K562 (cell line): ENCODE results near the gene KCNB1. TPM values are rescaled to one million over a fixed set of nuclear protein-coding genes. Genes with fewer than 3 reads are reported as not detected.

ENCODE experiments used
- ATAC-seq: fragments of 200-7000 bp; cut with Tn5 transposase; 3 replicates; pipeline ENCODE4 v1.9.1; 2020; ENCODE audit warnings: moderate library complexity
- BruUV-seq: library from RNA; stranded (reverse); fragments of 400-500 nt; replicated peaks from 2 replicates; lab custom pipeline; 2021; lab: Mats Ljungman, UMichigan
- CTCF ChIA-PET: fragments of 300-600 bp; formaldehyde crosslinking; extraction: SDS; loops from one replicate; lab custom pipeline; 2021; ENCODE audit warnings: low intra/inter-chr PET ratio; lab: Yijun Ruan, JAX
- POLR2A ChIA-PET: fragments of 300-600, 350-650 bp; sonication (Branson Sonifier 250); formaldehyde crosslinking; extraction: SDS; loops from one replicate; lab custom pipeline; 2021; ENCODE audit warnings: antibody characterized with exemption, inconsistent platforms; lab: Yijun Ruan, JAX
- DNase-seq, 4 experiments: peaks; one replicate each; pipeline versions ENCODE4 v3.0.0 to v3.0.0-alpha.2; 2011 to 2018; ENCODE audit warnings: low spot score in 3 of 4, mixed read lengths in 3 of 4; ENCODE audit errors: extremely low read depth in 1 of 4
- FAIRE-seq: peaks from 2 replicates; lab custom pipeline; 2011; peaks lifted over from hg19 to GRCh38; lab: Jason Lieb, UNC
- H2AFZ ChIP-seq: 2 replicates; pipeline ENCODE4 v1.6.0; 2011; ENCODE audit warnings: low read depth, low read length, control low read depth, inconsistent platforms
- H3K27ac ChIP-seq: fragments of 200-600 bp; 3 replicates; pipeline ENCODE4 v1.8.0; 2011; ENCODE audit warnings: low read depth, mild to moderate bottlenecking, control low read depth, inconsistent platforms, low read length, moderate library complexity, mixed read lengths; ENCODE audit errors: extremely low read depth
- H3K27me3 ChIP-seq, 2 experiments: fragments of 300-600 bp in 1 of 2; 2 replicates in 1 of 2; 3 replicates in 1 of 2; pipeline versions ENCODE4 v1.6.0 to v1.8.0; 2011; ENCODE audit warnings: inconsistent platforms in 2 of 2, low read length in 2 of 2, mild to moderate bottlenecking in 1 of 2, mixed read lengths in 1 of 2, moderate library complexity in 1 of 2; ENCODE audit not compliant: control insufficient read depth in 2 of 2, insufficient read depth in 2 of 2
- H3K36me3 ChIP-seq: fragments of 300-600 bp; 3 replicates; pipeline ENCODE4 v1.8.0; 2011; ENCODE audit warnings: mild to moderate bottlenecking, low read length, inconsistent platforms; ENCODE audit not compliant: control insufficient read depth, insufficient read depth
- H3K4me1 ChIP-seq, 2 experiments: fragments of 200-600 bp in 1 of 2; replicated peaks in 1 of 2; 2 replicates in 1 of 2; 3 replicates in 1 of 2; pipeline versions ENCODE4 v1.5.1 to v1.8.0; 2011; ENCODE audit warnings: inconsistent platforms in 2 of 2, low read length in 2 of 2, mild to moderate bottlenecking in 1 of 2, mixed read lengths in 1 of 2, moderate library complexity in 1 of 2; ENCODE audit not compliant: control insufficient read depth in 2 of 2, insufficient read depth in 2 of 2
- H3K4me2 ChIP-seq: 2 replicates; pipeline ENCODE4 v1.6.1; 2011; ENCODE audit warnings: low read length, control low read depth, inconsistent platforms, mixed read lengths; ENCODE audit not compliant: insufficient read depth
- H3K4me3 ChIP-seq: fragments of 200-600 bp; sonication (generic), shearing (Covaris generic); 2 replicates; pipeline ENCODE4 v1.5.1; 2016; ENCODE audit warnings: control low read depth, inconsistent platforms
- H3K79me2 ChIP-seq: fragments of 200-600 bp; 3 replicates; pipeline ENCODE4 v1.8.0; 2011; ENCODE audit warnings: low read length, inconsistent platforms; ENCODE audit not compliant: control insufficient read depth, insufficient read depth
- H3K9ac ChIP-seq, 2 experiments: 2 replicates each; pipeline versions ENCODE4 v1.6.0 to v1.6.1; 2011; ENCODE audit warnings: low read depth in 2 of 2, low read length in 2 of 2, control low read depth in 1 of 2, inconsistent platforms in 1 of 2, mild to moderate bottlenecking in 1 of 2, mixed read lengths in 1 of 2; ENCODE audit not compliant: insufficient read depth in 1 of 2
- H3K9me1 ChIP-seq: one replicate; pipeline ENCODE4 v1.6.0; 2011; ENCODE audit warnings: inconsistent platforms, mild to moderate bottlenecking, low read length, moderate library complexity; ENCODE audit not compliant: control insufficient read depth, insufficient read depth
- H3K9me3 ChIP-seq: replicated peaks from 2 replicates; pipeline ENCODE4 v1.5.1; 2011; ENCODE audit warnings: low read depth, low read length, inconsistent platforms; ENCODE audit not compliant: control insufficient read depth, insufficient read depth
- H4K20me1 ChIP-seq: replicated peaks from 2 replicates; pipeline ENCODE4 v1.6.1; 2011; ENCODE audit warnings: low read length, inconsistent platforms, mixed read lengths; ENCODE audit not compliant: control insufficient read depth, insufficient read depth
- BCLAF1 ChIP-seq, 2 experiments: fragments of 450-650 bp in 1 of 2; IDR thresholded peaks; 2 replicates each; pipeline ENCODE4 v1.6.1; 2011 to 2017; ENCODE audit warnings: low read depth in 2 of 2, antibody characterized with exemption in 1 of 2, borderline replicate concordance in 1 of 2, low read length in 1 of 2, mild to moderate bottlenecking in 1 of 2, mixed read lengths in 1 of 2; ENCODE audit not compliant: control insufficient read depth in 1 of 2
- BHLHE40 ChIP-seq: IDR thresholded peaks from 2 replicates; pipeline ENCODE4 v1.6.1; 2011; ENCODE audit warnings: low read length, improper control_type of control experiment
- E2F3 ChIP-seq: fragments of 250-450 bp; sonication (Bioruptor Pico); IDR thresholded peaks from 2 replicates; pipeline ENCODE4 v1.4.0; 2020; ENCODE audit warnings: mild to moderate bottlenecking
- EWSR1 ChIP-seq: fragments of 450-650 bp; IDR thresholded peaks from 2 replicates; pipeline ENCODE4 v1.6.1; 2018; ENCODE audit warnings: borderline replicate concordance, mild to moderate bottlenecking, low read depth, moderate library complexity; ENCODE audit not compliant: partially characterized antibody
- JUN ChIP-seq, 2 experiments: sonication (generic) in 1 of 2; formaldehyde crosslinking in 1 of 2; IDR thresholded peaks; 2 replicates each; pipeline versions ENCODE4 v1.6.1 to v1.8.0; 2012 to 2022; ENCODE audit warnings: borderline replicate concordance in 2 of 2, mild to moderate bottlenecking in 2 of 2, improper control_type of control experiment in 1 of 2, low read depth in 1 of 2, low read length in 1 of 2, missing genetic modification reagents in 1 of 2
- MAFK ChIP-seq: IDR thresholded peaks from 2 replicates; pipeline ENCODE4 v1.6.1; 2011; ENCODE audit warnings: low read length, improper control_type of control experiment
- MBD2 ChIP-seq: sonication (generic); IDR thresholded peaks from 2 replicates; pipeline ENCODE4 v1.6.1; 2016; ENCODE audit warnings: low read depth, borderline replicate concordance
- SIN3A ChIP-seq, 2 experiments: fragments of 150-350 bp in 1 of 2; IDR thresholded peaks; 2 replicates each; pipeline ENCODE4 v1.6.1; 2011 to 2016; ENCODE audit warnings: borderline replicate concordance in 2 of 2, low read depth in 2 of 2, low read length in 2 of 2, mild to moderate bottlenecking in 2 of 2, moderate library complexity in 2 of 2; ENCODE audit not compliant: control insufficient read depth in 1 of 2
- SIX5 ChIP-seq, 2 experiments: IDR thresholded peaks; 2 replicates each; pipeline ENCODE4 v1.6.1; 2011; ENCODE audit warnings: low read length in 2 of 2, borderline replicate concordance in 1 of 2, low read depth in 1 of 2, mild to moderate bottlenecking in 1 of 2, moderate library complexity in 1 of 2; ENCODE audit not compliant: insufficient read depth in 1 of 2
- SREBF1 ChIP-seq: fragments of 150-350 bp; IDR thresholded peaks from 2 replicates; pipeline ENCODE4 v1.6.1; 2014; ENCODE audit warnings: antibody characterized with exemption, low read depth, low read length, borderline replicate concordance
- STAG1 ChIP-seq: sonication (generic); formaldehyde crosslinking; IDR thresholded peaks from 2 replicates; pipeline ENCODE4 v1.5.0; 2020; ENCODE audit warnings: missing genetic modification reagents, borderline replicate concordance
- ZNF316 ChIP-seq: fragments of 450-650 bp; IDR thresholded peaks from 2 replicates; pipeline ENCODE4 v1.6.1; 2016
- WGBS: fragments of 100-300 bp; shearing (Covaris generic); methylation state at CpG from one replicate; pipeline ENCODE4 v1.1.6; 2016; ENCODE audit warnings: low coverage, mixed read lengths; ENCODE audit not compliant: insufficient coverage; ENCODE audit errors: missing lambda C conversion rate; 5-methylcytosine and 5-hydroxymethylcytosine counted together
- in situ Hi-C: fragments of 300-500 bp; cut with MboI; formaldehyde crosslinking; loops from 4 replicates; pipeline ENCODE4 v1.15.0; 2018; ENCODE audit warnings: inconsistent platforms, mixed read lengths
- intact Hi-C: fragments of 100-400 bp; cut with micrococcal nuclease; formaldehyde crosslinking; loops from 2 replicates; pipeline ENCODE4 v1.14.2; 2022
- polyA plus RNA-seq, 8 experiments: library from polyadenylated mRNA; depleted of rRNA in 4 of 8; stranded (reverse) in 5 of 8; unstranded in 3 of 8; fragments of >200 nt; fragmentation: Nextera tagmentation in 2 of 8; fragmentation: Illumina TruSeq in 1 of 8; extraction: Ambion mirVana in 2 of 8; extraction: Trizol in 1 of 8; gene quantifications; 2 replicates each; pipeline versions ENCODE4 v1.2.1 to v1.2.3, GENCODE V29; 2011 to 2014; ENCODE audit warnings: inconsistent platforms in 1 of 8, missing spikeins in 1 of 8
- total RNA-seq, 7 experiments: library from RNA; depleted of rRNA in 6 of 7; stranded (reverse); fragments of >200 nt in 6 of 7; fragmentation: Illumina TruSeq in 2 of 7; extraction: Trizol in 2 of 7; gene quantifications; 2 replicates each; pipeline versions ENCODE4 v1.2.1 to v1.2.3, GENCODE V29; 2011 to 2021; ENCODE audit warnings: low replicate concordance in 1 of 7

The KCNB1 gene
- total and polyA plus RNA-seq, 9 of the 15 experiments (the other 6 are each of a cell fraction or from before 2014, with no cell fraction given): 0.01 to 0.06 TPM; not detected in 7

GRCh38 chr20:49367113-49367512 lies 115.4 kb downstream of the KCNB1 start:
- FAIRE-seq (no peak), DNase-seq (no peak), ATAC-seq (no peak)
- Histone ChIP-seq H3K27me3 (peaks cover 20 to 34% of the 10 kb centered on the region in 2 experiments; a peak in 4 of 5 replicates), H3K9ac (no peak overlapping the region), H3K9me1 (no peaks in the 10 kb centered on the region), H4K20me1 (no peaks in the 10 kb centered on the region), H3K4me1 (no peaks in the 10 kb centered on the region), H3K27ac (no peak overlapping the region), H3K4me2 (no peak overlapping the region), H3K79me2 (no peaks in the 10 kb centered on the region), H3K4me3 (no peak overlapping the region), H3K36me3 (no peaks in the 10 kb centered on the region)
- WGBS: 0% methylated on average over 5 of the region's 5 CpGs
- in situ Hi-C loops: no loop called here
- ChIA-PET CTCF (no interaction called here), POLR2A (interaction anchor here (0.8 kb wide), 1 partner anchor 32 kb away, joined by 3 read pairs; no protein-coding TSS in a partner anchor)
- intact Hi-C loops: no loop called here
- TF ChIP-seq MAFK: no peak
- TF ChIP-seq MBD2: no peak
- TF ChIP-seq, all 486 proteins: peak for 0
- no peaks in the 10 kb centered on the region for H3K9me3 ChIP-seq
- no TSS peak for BruUV-seq
- H2AFZ ChIP-seq: no peak overlapping the region

GRCh38 chr20:49366687-49367086 lies 115.8 kb downstream of the KCNB1 start:
- ChIA-PET CTCF (interaction anchor here (0.7 kb wide), 1 partner anchor 136 kb away, joined by 3 read pairs; no protein-coding TSS in a partner anchor), POLR2A (no interaction called here)
- Histone ChIP-seq H3K9me1 (no peaks in the 10 kb centered on the region), H3K9ac (no peak overlapping the region), H4K20me1 (no peaks in the 10 kb centered on the region), H3K27me3 (peaks cover 20 to 34% of the 10 kb centered on the region in 2 experiments; a peak in 4 of 5 replicates), H3K9me3 (no peaks in the 10 kb centered on the region), H3K4me3 (no peak overlapping the region), H3K36me3 (no peaks in the 10 kb centered on the region), H2AFZ (no peak overlapping the region), H3K4me2 (no peak overlapping the region), H3K27ac (no peak overlapping the region), H3K79me2 (no peaks in the 10 kb centered on the region), H3K4me1 (no peaks in the 10 kb centered on the region)
- in situ Hi-C loops (no loop called here), intact Hi-C loops (no loop called here)
- BruUV-seq: no TSS peak
- ATAC-seq: no peak
- 0% methylated on average over 1 of the region's 1 CpG for WGBS
- no peak for FAIRE-seq
- no peak for TF ChIP-seq STAG1 (CRISPR knock-in tag)
- no peak for TF ChIP-seq BHLHE40
- TF ChIP-seq SREBF1: no peak
- TF ChIP-seq BCLAF1 (IDR thresholded peaks at IDR 0.05; ENCODE audit: borderline replicate concordance in 1 of 2, control insufficient read depth in 1 of 2, low read depth in 2 of 2, low read length in 1 of 2): no peak
- TF ChIP-seq JUN (IDR thresholded peaks at IDR 0.05; ENCODE audit: borderline replicate concordance, low read depth, low read length): no peak
- no peak for TF ChIP-seq JUN (CRISPR knock-in tag; IDR thresholded peaks at IDR 0.05; ENCODE audit: borderline replicate concordance)
- no peak for TF ChIP-seq SIX5 (IDR thresholded peaks at IDR 0.05; ENCODE audit: borderline replicate concordance in 1 of 2, insufficient read depth in 1 of 2, low read depth in 1 of 2, low read length in 2 of 2)
- no peak for TF ChIP-seq E2F3 (CRISPR knock-in tag)
- TF ChIP-seq SIN3A (IDR thresholded peaks at IDR 0.05; ENCODE audit: borderline replicate concordance in 2 of 2, control insufficient read depth in 1 of 2, low read depth in 2 of 2, low read length in 2 of 2): no peak
- TF ChIP-seq ZNF316: no peak
- TF ChIP-seq EWSR1: no peak
- DNase-seq: no peak
